Astrocyte of the cerebellum (primary cell): ENCODE results near the gene STRN4.
A peak's percentile ranks its signal among the peaks of the same experiment; 100 is the strongest.

Experiments
- DNase-seq: peaks from one replicate; pipeline ENCODE4 v3.0.0-alpha.2; 2011; ENCODE audit warnings: low read depth
- H3K4me3 ChIP-seq: 2 replicates; pipeline ENCODE4 v1.5.1; 2011; ENCODE audit warnings: mild to moderate bottlenecking, low read depth, low read length, moderate library complexity
- CTCF ChIP-seq: IDR thresholded peaks from 2 replicates; pipeline ENCODE4 v1.5.1; 2012; ENCODE audit warnings: low read length, low read depth, moderate library complexity, mild to moderate bottlenecking; ENCODE audit errors: missing control alignments
- in situ Hi-C: cut with HindIII; loops from 2 replicates; pipeline ENCODE4 v1.10.0; 2017; ENCODE audit warnings: low sequenced_read_pairs

STRN4 gene

GRCh38 chr19:46787331-46788261 is 41.3 kb upstream of the STRN4 start:
- DNase-seq, result no peak
- in situ Hi-C loops, result loop anchor here (5.0 kb wide), 1 partner anchor 40 kb away; no protein-coding TSS in a partner anchor
- peak overlapping the region; percentile 57 for H3K4me3 ChIP-seq
- no peak for TF ChIP-seq CTCF

GRCh38 chr19:46787040-46787330 is 40.7 kb upstream of the STRN4 start:
- TF ChIP-seq CTCF, result no peak
- peak overlapping the region; percentile 57 for H3K4me3 ChIP-seq
- DNase-seq, result no peak

GRCh38 chr19:46786236-46787039 is 40.2 kb upstream of the STRN4 start:
- in situ Hi-C loops, result loop anchor here (5.0 kb wide), 1 partner anchor 41 kb away; no protein-coding TSS in a partner anchor
- peak overlapping the region; percentile 57 for H3K4me3 ChIP-seq
- TF ChIP-seq CTCF, result no peak
- DNase-seq, result no peak

More at GRCh38 chr19:46787040-46787330, 40.7 kb upstream of the STRN4 start:
- in situ Hi-C loops, result loop anchor here (5.0 kb wide), 1 partner anchor 40 kb away; no protein-coding TSS in a partner anchor

- no peak for DNase-seq
- in situ Hi-C loops, result loop anchor here (5.0 kb wide), 1 partner anchor 41 kb away; no protein-coding TSS in a partner anchor
- TF ChIP-seq CTCF, result no peak
- peak overlapping the region; percentile 57 for H3K4me3 ChIP-seq
Observed at GRCh38 chr19:46785980-46786235, 39.7 kb upstream of the STRN4 start.

- H3K4me3 ChIP-seq, result peak overlapping the region; percentile 57
- DNase-seq, result no peak
- TF ChIP-seq CTCF, result no peak
- in situ Hi-C loops, result loop anchor here (5.0 kb wide), 1 partner anchor 42 kb away; no protein-coding TSS in a partner anchor
Observed at GRCh38 chr19:46785054-46785979, 39.1 kb upstream of the STRN4 start.
